GM19240 (cell line): ENCODE data around the gene MICAL3.

ENCODE experiments used
- DNase-seq: peaks from one replicate; pipeline ENCODE4 v3.0.0; 2011; ENCODE audit warnings: low spot score; ENCODE audit not compliant: insufficient read length

MICAL3 gene

GRCh38 chr22:17847360-17848078, 176.8 kb downstream of the MICAL3 start:
- DNase-seq = no peak

- DNase-seq = no peak
Measured at GRCh38 chr22:17846326-17846992, 177.9 kb downstream of the MICAL3 start.

GRCh38 chr22:17845790-17846189, 178.6 kb downstream of the MICAL3 start:
- DNase-seq = no peak

GRCh38 chr22:17845327-17845726, 179.0 kb downstream of the MICAL3 start:
- DNase-seq = no peak

GRCh38 chr22:17844150-17844549, 180.2 kb downstream of the MICAL3 start:
- no peak for DNase-seq

GRCh38 chr22:17842386-17842785, 182.0 kb downstream of the MICAL3 start:
- DNase-seq = no peak

GRCh38 chr22:17841836-17842235, 182.5 kb downstream of the MICAL3 start:
- no peak for DNase-seq

- no peak for DNase-seq
Measured at GRCh38 chr22:17838180-17838865, 186.0 kb downstream of the MICAL3 start.

GRCh38 chr22:17836992-17837742, 187.2 kb downstream of the MICAL3 start:
- DNase-seq = no peak

GRCh38 chr22:17835256-17835655, 189.1 kb downstream of the MICAL3 start:
- DNase-seq = no peak

- DNase-seq = no peak
Measured at GRCh38 chr22:17833489-17833888, 190.9 kb downstream of the MICAL3 start.

- DNase-seq = no peak
Measured at GRCh38 chr22:17832665-17833064, 191.7 kb downstream of the MICAL3 start.

- no peak for DNase-seq
Measured at GRCh38 chr22:17831501-17832251, 192.7 kb downstream of the MICAL3 start.

GRCh38 chr22:17830043-17830961, 194.1 kb downstream of the MICAL3 start:
- peak; percentile 88 for DNase-seq

- no peak for DNase-seq
Measured at GRCh38 chr22:17829695-17830042, 194.7 kb downstream of the MICAL3 start.

GRCh38 chr22:17828502-17829080, 195.8 kb downstream of the MICAL3 start:
- no peak for DNase-seq

- DNase-seq = no peak
Measured at GRCh38 chr22:17827466-17827865, 196.9 kb downstream of the MICAL3 start.

GRCh38 chr22:17825876-17826550, 198.3 kb downstream of the MICAL3 start:
- DNase-seq = no peak

- no peak for DNase-seq
Measured at GRCh38 chr22:17824457-17824856, 199.9 kb downstream of the MICAL3 start.
